Brain microvascular endothelial cell (primary cell): Measurements from ENCODE around the gene HSD11B1.

Experiments used
- DNase-seq: peaks from one replicate; pipeline ENCODE4 v3.0.0-alpha.2; 2020
- H3K27ac ChIP-seq: fragments of 250-450 bp; sonication (Bioruptor Pico); 2 replicates; pipeline ENCODE4 v1.5.1; 2020; ENCODE audit warnings: mild to moderate bottlenecking, moderate library complexity
- H3K27me3 ChIP-seq: fragments of 250-450 bp; sonication (Bioruptor Pico); replicated peaks from 2 replicates; pipeline ENCODE4 v1.5.1; 2020; ENCODE audit warnings: mild to moderate bottlenecking
- H3K36me3 ChIP-seq: fragments of 250-450 bp; sonication (Bioruptor Pico); replicated peaks from 2 replicates; pipeline ENCODE4 v1.5.1; 2020; ENCODE audit warnings: mild to moderate bottlenecking
- H3K4me3 ChIP-seq: 2 replicates; pipeline ENCODE4 v1.5.1; 2011; ENCODE audit warnings: low read depth, mild to moderate bottlenecking, control low read depth, low read length, moderate library complexity
- CTCF ChIP-seq: IDR thresholded peaks from 2 replicates; pipeline ENCODE4 v1.5.1; 2011; ENCODE audit warnings: low read depth, mild to moderate bottlenecking, moderate library complexity, low read length, control low read depth, inconsistent platforms; ENCODE audit errors: missing control alignments
- in situ Hi-C: cut with HindIII; loops from 2 replicates; pipeline ENCODE4 v1.10.0; 2017; ENCODE audit warnings: low sequenced_read_pairs, low pct_ligation_motif_present

The HSD11B1 gene

DNA sequence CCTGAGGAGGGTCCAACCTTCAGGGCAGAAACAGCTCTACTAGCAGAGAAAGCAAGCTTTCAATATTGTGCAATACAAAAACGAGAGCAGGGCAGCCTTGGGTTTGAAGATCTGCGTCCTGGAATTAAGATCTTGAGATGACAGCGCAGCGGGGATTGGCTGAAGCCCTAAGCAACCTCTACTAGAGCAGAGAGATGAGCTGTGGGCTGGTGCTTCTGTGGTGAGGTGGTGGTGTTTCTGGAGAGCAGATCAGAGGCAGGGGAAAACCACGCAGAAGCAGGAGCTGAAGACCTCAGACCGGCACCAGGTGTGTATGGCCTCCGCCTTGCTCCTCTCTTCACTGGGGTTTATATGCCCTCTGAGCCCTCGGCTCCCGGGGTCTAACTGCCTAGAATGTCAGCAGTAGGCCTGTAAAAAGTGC lies 63.7 kb downstream of the HSD11B1 start:
- Histone ChIP-seq H3K4me3 (no peak overlapping the region), H3K36me3 (no peaks in the 10 kb centered on the region), H3K27me3 (no peaks in the 10 kb centered on the region), H3K27ac (no peak overlapping the region)
- in situ Hi-C loops, result no loop called here
- no peak for TF ChIP-seq CTCF
- DNase-seq, result no peak

- H3K36me3 ChIP-seq, result no peaks in the 10 kb centered on the region
- peak overlapping the region; percentile 85 for H3K27ac ChIP-seq
- in situ Hi-C loops, result no loop called here
- no peak overlapping the region for H3K4me3 ChIP-seq
- H3K27me3 ChIP-seq, result no peaks in the 10 kb centered on the region
- TF ChIP-seq CTCF, result no peak
- DNase-seq, result peak; percentile 88
These were observed 64.7 kb downstream of the HSD11B1 start for GRCh38 chr1:209769171-209769904.

DNA sequence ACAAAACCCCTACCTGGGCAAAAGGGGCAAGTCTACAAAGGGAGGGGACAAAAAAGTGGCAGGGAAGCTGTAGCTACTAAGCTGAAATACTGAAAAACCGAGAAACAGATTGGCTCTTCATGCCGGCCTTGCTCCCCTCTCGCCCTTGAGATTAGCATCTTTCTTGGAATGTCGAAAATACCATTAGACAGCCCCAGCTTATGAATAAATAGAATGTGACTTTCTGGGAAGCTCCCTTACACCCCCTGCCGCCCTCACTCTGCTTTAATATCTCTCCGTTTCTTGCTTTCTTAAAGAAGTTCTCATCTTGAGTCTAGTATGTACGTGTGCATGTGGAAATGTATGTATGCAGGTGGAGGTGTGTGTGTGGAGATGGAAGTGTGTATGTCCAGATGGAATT lies 65.3 kb downstream of the HSD11B1 start:
- Histone ChIP-seq H3K27me3 (no peaks in the 10 kb centered on the region), H3K4me3 (no peak overlapping the region), H3K36me3 (no peaks in the 10 kb centered on the region), H3K27ac (peak overlapping the region; percentile 85)
- TF ChIP-seq CTCF, result peak; percentile 25
- DNase-seq, result peak; percentile 45
- in situ Hi-C loops, result no loop called here

DNA sequence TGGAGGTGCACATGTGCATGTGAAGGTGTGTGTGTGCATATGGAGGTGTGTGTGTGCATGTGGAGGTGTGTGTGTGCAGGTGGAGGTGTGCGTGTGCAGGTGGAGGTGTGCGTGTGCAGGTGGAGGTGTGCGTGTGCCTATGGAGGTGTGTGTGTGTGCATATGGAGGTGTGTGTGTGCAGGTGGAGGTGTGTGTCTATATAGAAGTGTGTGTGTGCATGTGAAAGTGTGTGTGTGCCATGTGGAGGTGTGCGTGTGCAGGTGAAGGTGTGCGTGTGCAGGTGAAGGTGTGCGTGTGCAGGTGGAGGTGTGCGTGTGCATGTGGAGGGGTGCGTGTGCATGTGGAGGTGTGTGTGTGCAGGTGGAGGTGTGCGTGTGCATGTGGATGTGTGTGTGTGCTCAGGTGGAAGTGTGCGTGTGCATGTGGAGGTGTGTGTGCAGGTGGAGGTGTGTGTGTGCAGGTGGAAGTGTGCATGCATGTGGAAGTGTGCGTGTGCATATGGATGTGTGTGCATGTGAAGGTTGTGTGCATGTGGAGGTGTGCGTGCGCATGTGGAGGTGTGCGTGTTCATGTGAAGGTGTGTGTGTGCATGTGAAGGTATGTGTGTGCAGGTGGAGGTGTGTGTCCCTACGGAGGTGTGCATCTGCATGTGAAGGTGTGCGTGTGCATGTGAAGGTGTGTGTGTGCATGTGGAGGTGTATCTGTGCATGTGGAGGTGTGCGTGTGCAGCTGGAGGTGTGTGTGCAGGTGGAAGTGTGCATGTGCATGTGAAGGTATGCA lies 66.2 kb downstream of the HSD11B1 start:
- no peak overlapping the region for H3K27ac ChIP-seq
- in situ Hi-C loops, result no loop called here
- no peak for TF ChIP-seq CTCF
- H3K4me3 ChIP-seq, result no peak overlapping the region
- H3K27me3 ChIP-seq, result no peaks in the 10 kb centered on the region
- H3K36me3 ChIP-seq, result no peaks in the 10 kb centered on the region
- DNase-seq, result no peak

GRCh38 chr1:209772126-209772525 lies 67.5 kb downstream of the HSD11B1 start:
- DNase-seq, result no peak
- in situ Hi-C loops, result no loop called here
- Histone ChIP-seq H3K36me3 (no peaks in the 10 kb centered on the region), H3K27ac (no peak overlapping the region), H3K27me3 (no peaks in the 10 kb centered on the region), H3K4me3 (no peak overlapping the region)
- TF ChIP-seq CTCF, result no peak
